Naive thymus-derived CD4-positive, alpha-beta T cell (primary cell): ENCODE results near the gene PGR. TPM values are rescaled to one million over a fixed set of nuclear protein-coding genes. Genes with fewer than 3 reads are reported as not detected.

Experiments used
- ATAC-seq: fragments of 150-1000 bp; cut with Tn5 transposase; 2 replicates; pipeline ENCODE4 v1.10.0; 2021; ENCODE audit warnings: mild to moderate bottlenecking, moderate library complexity
- CTCF ChIA-PET: fragments of 350-600 bp; sonication (Branson Sonifier 250); formaldehyde crosslinking; loops from one replicate; lab custom pipeline; 2021; ENCODE audit warnings: antibody characterized with exemption; lab: Charles Lee
- POLR2A ChIA-PET: fragments of 350-600 bp; sonication (Branson Sonifier 250); formaldehyde crosslinking; loops from one replicate; lab custom pipeline; 2021; ENCODE audit warnings: antibody characterized with exemption, inconsistent platforms; lab: Charles Lee
- DNase-seq, 9 donors: peaks; one replicate each; pipeline versions ENCODE4 v3.0.0 to v3.0.0-alpha.2; 2020 to 2022; ENCODE audit warnings: mixed read lengths in 1 of 9
- H3K27ac ChIP-seq: one replicate; pipeline ENCODE4 v1.7.0; 2013; ENCODE audit warnings: mild to moderate bottlenecking, low read depth, low read length, moderate library complexity
- H3K27me3 ChIP-seq, 2 donors: one replicate each; pipeline ENCODE4 v1.7.0; 2013; ENCODE audit warnings: low read length in 2 of 2, mild to moderate bottlenecking in 2 of 2, moderate library complexity in 2 of 2; ENCODE audit not compliant: control insufficient read depth in 2 of 2, insufficient read depth in 2 of 2
- H3K36me3 ChIP-seq, 3 experiments: 1 replicate in 2 of 3; 2 replicates in 1 of 3; pipeline ENCODE4 v1.7.0; 2013; ENCODE audit warnings: low read length in 3 of 3, mild to moderate bottlenecking in 3 of 3, moderate library complexity in 1 of 3; ENCODE audit not compliant: insufficient read depth in 3 of 3, control insufficient read depth in 2 of 3
- H3K4me1 ChIP-seq, 2 donors: one replicate each; pipeline ENCODE4 v1.7.0; 2013; ENCODE audit warnings: low read length in 2 of 2, mild to moderate bottlenecking in 2 of 2, moderate library complexity in 1 of 2; ENCODE audit not compliant: control insufficient read depth in 2 of 2, insufficient read depth in 2 of 2
- H3K4me3 ChIP-seq: 2 replicates; pipeline ENCODE4 v1.7.0; 2013; ENCODE audit warnings: mild to moderate bottlenecking, low read length
- H3K9me3 ChIP-seq, 3 experiments: 1 replicate in 2 of 3; 2 replicates in 1 of 3; pipeline ENCODE4 v1.7.0; 2013; ENCODE audit warnings: low read length in 3 of 3; ENCODE audit not compliant: control insufficient read depth in 2 of 3
- H3K27ac Mint-ChIP-seq, 9 donors: one replicate each; pipeline ENCODE4 v1.8.0; 2020 to 2022; ENCODE audit warnings: mixed read lengths in 9 of 9, mild to moderate bottlenecking in 8 of 9, moderate library complexity in 5 of 9, inconsistent platforms in 2 of 9
- H3K27me3 Mint-ChIP-seq, 5 donors: one replicate each; pipeline ENCODE4 v1.8.0; 2021 to 2022; ENCODE audit warnings: mixed read lengths in 5 of 5, mild to moderate bottlenecking in 1 of 5
- H3K36me3 Mint-ChIP-seq, 5 donors: one replicate each; pipeline ENCODE4 v1.8.0; 2020 to 2022; ENCODE audit warnings: mixed read lengths in 5 of 5, mild to moderate bottlenecking in 3 of 5, inconsistent platforms in 1 of 5
- H3K4me1 Mint-ChIP-seq, 7 donors: one replicate each; pipeline ENCODE4 v1.8.0; 2020 to 2022; ENCODE audit warnings: mixed read lengths in 7 of 7, mild to moderate bottlenecking in 3 of 7, inconsistent platforms in 1 of 7
- H3K4me3 Mint-ChIP-seq, 10 donors: one replicate each; pipeline ENCODE4 v1.8.0; 2020 to 2022; ENCODE audit warnings: mild to moderate bottlenecking in 10 of 10, mixed read lengths in 10 of 10, moderate library complexity in 6 of 10, inconsistent platforms in 2 of 10
- H3K9me3 Mint-ChIP-seq, 11 donors: one replicate each; pipeline ENCODE4 v1.8.0; 2020 to 2022; ENCODE audit warnings: mixed read lengths in 11 of 11, mild to moderate bottlenecking in 4 of 11, inconsistent platforms in 1 of 11, moderate library complexity in 1 of 11
- intact Hi-C, 2 donors: fragments of 100-400 bp; cut with micrococcal nuclease; formaldehyde crosslinking; loops; one replicate each; pipeline ENCODE4 v1.15.1; 2023
- polyA plus RNA-seq, 2 donors: library from polyadenylated mRNA; unstranded; fragments of 300-500 nt; fragmentation: Illumina TruSeq; gene quantifications; one replicate each; pipeline ENCODE4 v1.2.3, GENCODE V29; 2021
- total RNA-seq, 6 experiments: library from RNA in 5 of 6; stranded (reverse) in 5 of 6; gene quantifications; 1 replicate in 5 of 6; 2 replicates in 1 of 6; pipeline ENCODE4 v1.2.3 and lab custom pipeline; 2021 to 2026

Gene PGR
- total and polyA plus RNA-seq, 7 experiments from 2014 or later: not detected

GRCh38 chr11:101049813-101050212 is 79.8 kb downstream of the PGR start:
- Mint-ChIP-seq H3K27me3 (no peaks in the 10 kb centered on the region), H3K27ac (no peak overlapping the region), H3K4me1 (no peaks in the 10 kb centered on the region), H3K36me3 (no peaks in the 10 kb centered on the region), H3K9me3 (peaks cover 0 to 17% (median 4%) of the 10 kb centered on the region in 11 donors), H3K4me3 (no peak overlapping the region)
- Histone ChIP-seq H3K27ac (no peak overlapping the region), H3K36me3 (no peaks in the 10 kb centered on the region), H3K4me3 (no peak overlapping the region), H3K27me3 (no peaks in the 10 kb centered on the region), H3K9me3 (no peaks in the 10 kb centered on the region), H3K4me1 (no peaks in the 10 kb centered on the region)
- intact Hi-C loops: no loop called here
- ChIA-PET CTCF (no interaction called here), POLR2A (no interaction called here)
- no peak for ATAC-seq
- DNase-seq: no peak

DNA sequence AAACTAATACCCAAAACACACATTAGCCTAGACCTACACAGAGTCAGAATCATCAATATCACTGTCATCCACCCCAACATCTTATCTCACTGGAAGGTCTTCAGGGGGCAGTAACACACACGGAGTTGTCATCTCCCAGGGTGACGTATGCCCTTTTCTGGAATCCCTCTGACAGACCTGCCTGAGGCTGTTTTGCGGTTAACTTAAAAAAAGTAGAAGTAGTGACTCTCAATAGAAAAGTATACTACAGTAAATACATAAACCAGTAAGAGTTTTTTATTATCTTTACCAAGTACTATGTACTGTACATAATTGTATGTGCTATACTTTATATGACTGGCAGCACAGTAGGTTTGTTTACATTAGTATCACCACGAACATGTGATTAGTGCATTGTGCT is 80.5 kb downstream of the PGR start:
- no peak for DNase-seq
- H3K4me3 ChIP-seq: no peak overlapping the region
- Mint-ChIP-seq H3K36me3 (no peaks in the 10 kb centered on the region), H3K27me3 (no peaks in the 10 kb centered on the region), H3K27ac (no peak overlapping the region), H3K4me3 (no peak overlapping the region), H3K4me1 (no peaks in the 10 kb centered on the region), H3K9me3 (peaks cover 0 to 17% (median 4%) of the 10 kb centered on the region in 11 donors)
- intact Hi-C loops: no loop called here
- no peak for ATAC-seq
- ChIA-PET CTCF (no interaction called here), POLR2A (no interaction called here)
- no peaks in the 10 kb centered on the region for H3K9me3 ChIP-seq
- H3K36me3 ChIP-seq: no peaks in the 10 kb centered on the region
- H3K27ac ChIP-seq: no peak overlapping the region
- no peaks in the 10 kb centered on the region for H3K4me1 ChIP-seq
- H3K27me3 ChIP-seq: no peaks in the 10 kb centered on the region

DNA sequence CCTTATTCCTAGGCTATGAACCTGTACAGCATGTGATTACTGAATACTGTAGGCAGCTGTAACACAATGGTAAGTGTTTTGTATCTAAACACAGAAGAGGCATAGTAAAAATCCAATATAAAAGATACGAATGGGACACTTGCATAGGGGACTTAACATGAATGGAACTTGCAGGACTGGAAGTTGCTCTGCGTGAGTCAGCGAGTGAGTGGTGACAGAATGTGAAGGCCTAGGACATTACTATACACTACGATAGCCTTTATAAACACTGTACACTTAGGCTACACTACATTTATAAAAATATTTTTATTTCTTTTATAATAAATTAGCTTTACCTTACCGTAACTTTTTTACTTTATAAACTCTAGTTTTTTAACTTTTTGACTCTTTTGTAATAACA is 81.1 kb downstream of the PGR start:
- no peak overlapping the region for H3K4me3 ChIP-seq
- intact Hi-C loops: no loop called here
- ChIA-PET CTCF (no interaction called here), POLR2A (no interaction called here)
- H3K4me1 Mint-ChIP-seq: no peaks in the 10 kb centered on the region
- no peaks in the 10 kb centered on the region for H3K27me3 ChIP-seq
- ATAC-seq (no peak), DNase-seq (no peak)
- no peaks in the 10 kb centered on the region for H3K36me3 Mint-ChIP-seq
- no peaks in the 10 kb centered on the region for H3K27me3 Mint-ChIP-seq
- peaks cover 0 to 19% (median 4%) of the 10 kb centered on the region in 11 donors for H3K9me3 Mint-ChIP-seq
- no peaks in the 10 kb centered on the region for H3K9me3 ChIP-seq
- no peaks in the 10 kb centered on the region for H3K36me3 ChIP-seq
- H3K27ac ChIP-seq: no peak overlapping the region
- no peak overlapping the region for H3K4me3 Mint-ChIP-seq
- H3K27ac Mint-ChIP-seq: no peak overlapping the region
- H3K4me1 ChIP-seq: no peaks in the 10 kb centered on the region

DNA sequence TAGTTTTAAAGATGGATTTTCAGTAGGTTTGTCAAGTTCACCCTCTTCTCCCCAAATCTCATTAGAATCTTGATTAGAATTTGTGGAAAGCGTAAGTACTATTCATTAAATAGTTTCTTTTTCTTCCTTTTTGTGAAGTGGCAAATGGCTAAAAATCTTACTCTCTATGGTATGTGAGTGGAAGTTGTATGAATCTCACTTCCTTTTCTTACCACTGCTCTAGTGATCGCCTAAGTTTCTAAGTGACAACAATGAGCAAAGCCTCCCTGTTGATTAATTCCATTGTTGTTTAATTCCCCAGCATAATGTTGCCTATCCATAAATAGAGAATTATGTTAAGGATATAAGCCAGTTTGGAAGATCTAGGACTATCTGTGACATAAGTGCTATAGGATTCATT is 82.7 kb downstream of the PGR start:
- Mint-ChIP-seq H3K36me3 (no peaks in the 10 kb centered on the region), H3K9me3 (peaks cover 0 to 22% (median 5%) of the 10 kb centered on the region in 11 donors), H3K4me3 (no peak overlapping the region), H3K27ac (no peak overlapping the region), H3K4me1 (no peaks in the 10 kb centered on the region), H3K27me3 (no peaks in the 10 kb centered on the region)
- no peaks in the 10 kb centered on the region for H3K4me1 ChIP-seq
- DNase-seq (no peak), ATAC-seq (no peak)
- intact Hi-C loops: no loop called here
- H3K36me3 ChIP-seq: no peaks in the 10 kb centered on the region
- ChIA-PET CTCF (no interaction called here), POLR2A (no interaction called here)
- H3K4me3 ChIP-seq: no peak overlapping the region
- no peak overlapping the region for H3K27ac ChIP-seq
- H3K9me3 ChIP-seq: no peaks in the 10 kb centered on the region
- H3K27me3 ChIP-seq: no peaks in the 10 kb centered on the region

GRCh38 chr11:101045415-101045814 is 84.2 kb downstream of the PGR start:
- Histone ChIP-seq H3K4me1 (no peaks in the 10 kb centered on the region), H3K4me3 (no peak overlapping the region), H3K27me3 (no peaks in the 10 kb centered on the region), H3K9me3 (no peaks in the 10 kb centered on the region), H3K27ac (no peak overlapping the region), H3K36me3 (no peaks in the 10 kb centered on the region)
- Mint-ChIP-seq H3K9me3 (peaks cover 0 to 30% (median 5%) of the 10 kb centered on the region in 11 donors), H3K27me3 (no peaks in the 10 kb centered on the region), H3K4me3 (no peak overlapping the region), H3K27ac (no peak overlapping the region), H3K36me3 (no peaks in the 10 kb centered on the region), H3K4me1 (no peaks in the 10 kb centered on the region)
- intact Hi-C loops: no loop called here
- ChIA-PET CTCF (no interaction called here), POLR2A (no interaction called here)
- DNase-seq: no peak
- ATAC-seq: no peak

GRCh38 chr11:101043940-101044339 is 85.7 kb downstream of the PGR start:
- no peak overlapping the region for H3K4me3 Mint-ChIP-seq
- POLR2A ChIA-PET: no interaction called here
- H3K36me3 Mint-ChIP-seq: no peaks in the 10 kb centered on the region
- Histone ChIP-seq H3K27ac (no peak overlapping the region), H3K4me3 (no peak overlapping the region), H3K4me1 (no peaks in the 10 kb centered on the region), H3K36me3 (no peaks in the 10 kb centered on the region), H3K27me3 (no peaks in the 10 kb centered on the region), H3K9me3 (no peaks in the 10 kb centered on the region)
- CTCF ChIA-PET: no interaction called here
- no peak for DNase-seq
- ATAC-seq: no peak
- H3K27ac Mint-ChIP-seq: no peak overlapping the region
- no peaks in the 10 kb centered on the region for H3K27me3 Mint-ChIP-seq
- H3K9me3 Mint-ChIP-seq: peaks cover 0 to 30% (median 7%) of the 10 kb centered on the region in 11 donors
- H3K4me1 Mint-ChIP-seq: no peaks in the 10 kb centered on the region
- intact Hi-C loops: no loop called here

GRCh38 chr11:101035872-101036271 is 93.7 kb downstream of the PGR start:
- Mint-ChIP-seq H3K4me1 (no peaks in the 10 kb centered on the region), H3K27ac (no peak overlapping the region), H3K27me3 (no peaks in the 10 kb centered on the region), H3K4me3 (no peak overlapping the region), H3K9me3 (peaks cover 0 to 13% (median 3%) of the 10 kb centered on the region in 11 donors), H3K36me3 (peaks cover 0 to 4% (median 0%) of the 10 kb centered on the region in 5 donors)
- intact Hi-C loops: no loop called here
- DNase-seq (no peak), ATAC-seq (no peak)
- Histone ChIP-seq H3K4me3 (no peak overlapping the region), H3K27me3 (no peaks in the 10 kb centered on the region), H3K27ac (no peak overlapping the region), H3K9me3 (no peaks in the 10 kb centered on the region), H3K36me3 (no peaks in the 10 kb centered on the region), H3K4me1 (no peaks in the 10 kb centered on the region)
- POLR2A ChIA-PET: no interaction called here
- CTCF ChIA-PET: no interaction called here
